HFFc6 (cell line): Measurements from ENCODE around the gene SOBP. TPM values are rescaled to one million over a fixed set of nuclear protein-coding genes. Genes with fewer than 3 reads are reported as not detected.

Experiments
- DNase-seq: peaks from one replicate; pipeline ENCODE4 v3.0.0-alpha.2; 2018
- H3K27ac Mint-ChIP-seq: 2 replicates; pipeline ENCODE4 v1.8.0; 2020; ENCODE audit warnings: mild to moderate bottlenecking, mixed read lengths
- H3K27me3 Mint-ChIP-seq: 2 replicates; pipeline ENCODE4 v1.8.0; 2021; ENCODE audit warnings: mild to moderate bottlenecking, moderate library complexity, mixed read lengths; ENCODE audit not compliant: insufficient read depth
- H3K36me3 Mint-ChIP-seq: 2 replicates; pipeline ENCODE4 v1.8.0; 2021; ENCODE audit warnings: low read depth, mixed read lengths
- H3K4me1 Mint-ChIP-seq: 2 replicates; pipeline ENCODE4 v1.8.0; 2020; ENCODE audit warnings: low read depth, mixed read lengths
- H3K4me3 Mint-ChIP-seq: 2 replicates; pipeline ENCODE4 v1.8.0; 2020; ENCODE audit warnings: mild to moderate bottlenecking, moderate library complexity, mixed read lengths
- H3K9me3 Mint-ChIP-seq: 2 replicates; pipeline ENCODE4 v1.8.0; 2020; ENCODE audit warnings: mild to moderate bottlenecking, mixed read lengths
- total RNA-seq, 6 experiments: library from RNA; stranded (reverse); fragmentation: NEBNext Ultra II Directional; extraction: Animal tissue kit (Norgen Biotek cat#: 25700); gene quantifications; 2 replicates in 1 of 6; 3 replicates in 5 of 6; pipeline ENCODE4 v1.2.3, GENCODE V29; 2021
- TF ChIP-seq, protein P1 (sequence below): fragments of 200-600 bp; sonication (generic); IDR thresholded peaks from 2 replicates; pipeline ENCODE4 v1.5.0; 2021; ENCODE audit warnings: antibody characterized with exemption, mild to moderate bottlenecking

Gene SOBP
- total RNA-seq, 6 experiments from 2014 or later = 0.09 to 0.50 (median 0.15) TPM; not detected in 1

DNA sequence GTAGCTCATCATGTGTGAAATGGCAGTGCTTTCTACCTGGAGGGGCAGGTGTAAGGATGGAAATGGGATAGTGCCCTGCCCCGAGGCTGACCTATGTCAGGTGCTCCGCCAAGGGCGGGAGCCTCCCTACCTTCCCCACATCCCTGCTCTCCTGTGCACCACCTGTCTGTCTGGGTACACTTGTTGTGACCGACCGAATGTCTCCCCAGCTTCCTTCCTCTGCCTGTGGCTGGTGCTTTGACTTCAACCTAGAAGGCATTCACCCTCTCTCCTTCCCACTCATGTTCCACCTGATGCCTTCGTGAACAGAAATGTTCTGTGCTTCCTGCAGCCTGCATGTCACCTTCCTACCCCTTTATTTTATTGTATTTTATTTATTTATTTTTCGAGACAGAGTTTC lies 219.4 kb downstream of the SOBP start:
- no peak overlapping the region for H3K27ac Mint-ChIP-seq
- H3K27me3 Mint-ChIP-seq = peaks cover 23% of the 10 kb centered on the region
- H3K4me1 Mint-ChIP-seq = peaks cover 25% of the 10 kb centered on the region
- no peaks in the 10 kb centered on the region for H3K36me3 Mint-ChIP-seq
- no peaks in the 10 kb centered on the region for H3K9me3 Mint-ChIP-seq
- H3K4me3 Mint-ChIP-seq = no peak overlapping the region
- TF ChIP-seq, protein P1, sequence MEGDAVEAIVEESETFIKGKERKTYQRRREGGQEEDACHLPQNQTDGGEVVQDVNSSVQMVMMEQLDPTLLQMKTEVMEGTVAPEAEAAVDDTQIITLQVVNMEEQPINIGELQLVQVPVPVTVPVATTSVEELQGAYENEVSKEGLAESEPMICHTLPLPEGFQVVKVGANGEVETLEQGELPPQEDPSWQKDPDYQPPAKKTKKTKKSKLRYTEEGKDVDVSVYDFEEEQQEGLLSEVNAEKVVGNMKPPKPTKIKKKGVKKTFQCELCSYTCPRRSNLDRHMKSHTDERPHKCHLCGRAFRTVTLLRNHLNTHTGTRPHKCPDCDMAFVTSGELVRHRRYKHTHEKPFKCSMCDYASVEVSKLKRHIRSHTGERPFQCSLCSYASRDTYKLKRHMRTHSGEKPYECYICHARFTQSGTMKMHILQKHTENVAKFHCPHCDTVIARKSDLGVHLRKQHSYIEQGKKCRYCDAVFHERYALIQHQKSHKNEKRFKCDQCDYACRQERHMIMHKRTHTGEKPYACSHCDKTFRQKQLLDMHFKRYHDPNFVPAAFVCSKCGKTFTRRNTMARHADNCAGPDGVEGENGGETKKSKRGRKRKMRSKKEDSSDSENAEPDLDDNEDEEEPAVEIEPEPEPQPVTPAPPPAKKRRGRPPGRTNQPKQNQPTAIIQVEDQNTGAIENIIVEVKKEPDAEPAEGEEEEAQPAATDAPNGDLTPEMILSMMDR = no peak
- DNase-seq = no peak

Other genes with a start within 250 kb of the SOBP start
- gene PDSS2, start 30.6 kb upstream of the SOBP start, total RNA-seq = 10 to 100 TPM; 13.3 to 16.9 (median 14.6) TPM